Mesendoderm (in vitro differentiated cells): Measurements from ENCODE around the gene ZNF853.

ENCODE experiments used
- DNase-seq: peaks from one replicate; pipeline ENCODE4 v3.0.0; 2013
- H2AK5ac ChIP-seq: 2 replicates; pipeline ENCODE4 v1.6.1; 2013; ENCODE audit warnings: low read length, inconsistent platforms
- H2BK120ac ChIP-seq: 2 replicates; pipeline ENCODE4 v1.6.1; 2013; ENCODE audit warnings: low read depth, mild to moderate bottlenecking, low read length, moderate library complexity, mixed read lengths
- H2BK15ac ChIP-seq: replicated peaks from 2 replicates; pipeline ENCODE4 v1.6.1; 2013; ENCODE audit warnings: low read depth, mild to moderate bottlenecking, moderate library complexity
- H2BK5ac ChIP-seq: 2 replicates; pipeline ENCODE4 v1.6.1; 2013; ENCODE audit warnings: low read length, inconsistent platforms
- H3K18ac ChIP-seq: 2 replicates; pipeline ENCODE4 v1.6.1; 2013; ENCODE audit warnings: mild to moderate bottlenecking, low read length, mixed read lengths
- H3K23ac ChIP-seq: one replicate; pipeline ENCODE4 v1.6.1; 2013; ENCODE audit warnings: low read length
- H3K27ac ChIP-seq: 2 replicates; pipeline ENCODE4 v1.5.1; 2013; ENCODE audit warnings: low read depth, mild to moderate bottlenecking, inconsistent platforms, low read length, moderate library complexity
- H3K27me3 ChIP-seq: 2 replicates; pipeline ENCODE4 v1.6.1; 2013; ENCODE audit warnings: low read length, control low read depth, mild to moderate bottlenecking, inconsistent platforms; ENCODE audit not compliant: insufficient read depth, poor library complexity
- H3K36me3 ChIP-seq: 2 replicates; pipeline ENCODE4 v1.6.1; 2013; ENCODE audit warnings: low read length, inconsistent platforms; ENCODE audit not compliant: control insufficient read depth, insufficient read depth
- H3K4ac ChIP-seq: one replicate; pipeline ENCODE4 v1.6.1; 2013; ENCODE audit warnings: low read depth, mild to moderate bottlenecking, low read length, moderate library complexity
- H3K4me1 ChIP-seq: 2 replicates; pipeline ENCODE4 v1.6.1; 2013; ENCODE audit warnings: low read depth, low read length, inconsistent platforms; ENCODE audit not compliant: control insufficient read depth
- H3K4me2 ChIP-seq: 2 replicates; pipeline ENCODE4 v1.6.1; 2013; ENCODE audit warnings: low read length
- H3K4me3 ChIP-seq: 2 replicates; pipeline ENCODE4 v1.5.1; 2013; ENCODE audit warnings: mild to moderate bottlenecking, low read length
- H3K56ac ChIP-seq: one replicate; pipeline ENCODE4 v1.6.1; 2013; ENCODE audit warnings: low read length
- H3K79me1 ChIP-seq: 2 replicates; pipeline ENCODE4 v1.6.1; 2013; ENCODE audit warnings: low read length, inconsistent platforms
- H3K79me2 ChIP-seq: 2 replicates; pipeline ENCODE4 v1.6.1; 2013; ENCODE audit warnings: mild to moderate bottlenecking, low read length; ENCODE audit not compliant: control insufficient read depth, insufficient read depth
- H3K9ac ChIP-seq: 2 replicates; pipeline ENCODE4 v1.6.1; 2013; ENCODE audit warnings: low read length, inconsistent platforms
- H4K5ac ChIP-seq: one replicate; pipeline ENCODE4 v1.6.1; 2013; ENCODE audit warnings: low read length
- H4K8ac ChIP-seq: one replicate; pipeline ENCODE4 v1.6.1; 2013; ENCODE audit warnings: low read depth, mild to moderate bottlenecking, control low read depth, low read length, moderate library complexity
- WGBS: extraction: QIAGEN DNeasy Blood & Tissue Kit; methylation state at CpG from one replicate; pipeline ENCODE4 v1.1.7; 2013; ENCODE audit warnings: low lambda C conversion rate, missing lambda C conversion rate; ENCODE audit not compliant: insufficient coverage; ENCODE audit errors: extremely low coverage; 5-methylcytosine and 5-hydroxymethylcytosine counted together

ZNF853 gene

DNA sequence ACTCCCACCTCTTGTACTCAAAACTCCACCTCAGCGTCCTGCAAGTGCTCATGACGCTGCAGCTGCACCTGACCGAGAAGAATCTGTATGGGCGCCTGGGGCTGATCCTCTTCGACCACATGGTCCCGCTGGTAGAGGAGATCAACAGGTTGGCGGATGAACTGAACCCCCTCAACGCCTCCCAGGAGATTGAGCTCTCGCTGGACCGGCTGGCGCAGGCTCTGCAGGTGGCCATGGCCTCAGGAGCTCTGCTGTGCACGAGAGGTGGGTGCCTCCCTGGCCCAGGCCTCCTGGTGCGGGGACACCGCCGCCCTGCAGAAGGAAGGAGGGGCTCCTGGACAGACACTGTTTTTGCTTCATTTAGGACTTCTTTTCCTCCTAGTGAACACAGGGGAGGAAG lies 15.3 kb upstream of the ZNF853 start:
- H3K79me1 ChIP-seq: no peaks in the 10 kb centered on the region
- no peak overlapping the region for H3K4me2 ChIP-seq
- no peaks in the 10 kb centered on the region for H3K27me3 ChIP-seq
- H3K56ac ChIP-seq: no peak overlapping the region
- no peak overlapping the region for H4K8ac ChIP-seq
- H2BK120ac ChIP-seq: no peak overlapping the region
- no peak overlapping the region for H3K4ac ChIP-seq
- no peak overlapping the region for H3K27ac ChIP-seq
- no CpG with 5 or more reads among the region's 15 CpGs for WGBS
- no peaks in the 10 kb centered on the region for H3K4me1 ChIP-seq
- no peak overlapping the region for H2BK15ac ChIP-seq
- no peak overlapping the region for H2BK5ac ChIP-seq
- DNase-seq: no peak
- H3K36me3 ChIP-seq: peaks cover 7% of the 10 kb centered on the region
- no peak overlapping the region for H3K4me3 ChIP-seq
- no peaks in the 10 kb centered on the region for H3K79me2 ChIP-seq
- no peak overlapping the region for H3K18ac ChIP-seq
- H4K5ac ChIP-seq: no peak overlapping the region
- no peak overlapping the region for H3K23ac ChIP-seq
- no peak overlapping the region for H3K9ac ChIP-seq
- no peak overlapping the region for H2AK5ac ChIP-seq

- Histone ChIP-seq H3K79me2 (no peaks in the 10 kb centered on the region), H2BK15ac (no peak overlapping the region), H2BK5ac (no peak overlapping the region), H3K18ac (no peak overlapping the region), H2AK5ac (no peak overlapping the region), H3K36me3 (peaks cover 3% of the 10 kb centered on the region), H3K27me3 (no peaks in the 10 kb centered on the region), H3K56ac (no peak overlapping the region), H3K4me3 (no peak overlapping the region), H3K9ac (no peak overlapping the region), H3K4me1 (no peaks in the 10 kb centered on the region), H3K4me2 (no peak overlapping the region), H4K5ac (no peak overlapping the region), H3K4ac (no peak overlapping the region), H3K27ac (no peak overlapping the region), H4K8ac (no peak overlapping the region), H3K23ac (no peak overlapping the region), H2BK120ac (no peak overlapping the region), H3K79me1 (no peaks in the 10 kb centered on the region)
- no peak for DNase-seq
- WGBS: no CpG with 5 or more reads among the region's 10 CpGs
Measured at GRCh38 chr7:6604458-6604857, 11.0 kb upstream of the ZNF853 start.

- H3K4me2 ChIP-seq: no peak overlapping the region
- no peak overlapping the region for H3K9ac ChIP-seq
- H3K79me2 ChIP-seq: no peaks in the 10 kb centered on the region
- H2AK5ac ChIP-seq: no peak overlapping the region
- no peak overlapping the region for H3K23ac ChIP-seq
- no peak for DNase-seq
- no peak overlapping the region for H2BK5ac ChIP-seq
- no peaks in the 10 kb centered on the region for H3K79me1 ChIP-seq
- H3K4ac ChIP-seq: no peak overlapping the region
- no peaks in the 10 kb centered on the region for H3K27me3 ChIP-seq
- H4K5ac ChIP-seq: no peak overlapping the region
- no peak overlapping the region for H3K4me3 ChIP-seq
- no peak overlapping the region for H2BK120ac ChIP-seq
- WGBS: no CpG with 5 or more reads among the region's 36 CpGs
- H3K4me1 ChIP-seq: no peaks in the 10 kb centered on the region
- H3K56ac ChIP-seq: no peak overlapping the region
- H4K8ac ChIP-seq: no peak overlapping the region
- H3K36me3 ChIP-seq: peaks cover 3% of the 10 kb centered on the region
- H2BK15ac ChIP-seq: no peak overlapping the region
- no peak overlapping the region for H3K18ac ChIP-seq
- no peak overlapping the region for H3K27ac ChIP-seq
Measured at GRCh38 chr7:6606866-6607583, 8.4 kb upstream of the ZNF853 start.

- Histone ChIP-seq H3K27ac (no peak overlapping the region), H4K8ac (no peak overlapping the region), H3K23ac (no peak overlapping the region), H3K56ac (no peak overlapping the region), H3K4me2 (no peak overlapping the region), H3K4me1 (no peaks in the 10 kb centered on the region), H2BK5ac (no peak overlapping the region), H3K4ac (no peak overlapping the region), H3K36me3 (peaks cover 3% of the 10 kb centered on the region), H3K27me3 (no peaks in the 10 kb centered on the region), H3K18ac (no peak overlapping the region), H4K5ac (no peak overlapping the region), H2AK5ac (no peak overlapping the region), H3K4me3 (no peak overlapping the region), H3K79me2 (no peaks in the 10 kb centered on the region), H2BK120ac (no peak overlapping the region), H3K9ac (no peak overlapping the region), H3K79me1 (no peaks in the 10 kb centered on the region), H2BK15ac (no peak overlapping the region)
- no peak for DNase-seq
- WGBS: no CpG with 5 or more reads among the region's 38 CpGs
Measured at GRCh38 chr7:6607651-6608051, 7.8 kb upstream of the ZNF853 start.

GRCh38 chr7:6608081-6608480 lies 7.3 kb upstream of the ZNF853 start:
- Histone ChIP-seq H2BK5ac (no peak overlapping the region), H3K9ac (no peak overlapping the region), H3K79me2 (no peaks in the 10 kb centered on the region), H3K4me2 (no peak overlapping the region), H3K23ac (no peak overlapping the region), H3K4me3 (no peak overlapping the region), H3K56ac (no peak overlapping the region), H4K8ac (no peak overlapping the region), H4K5ac (no peak overlapping the region), H3K18ac (no peak overlapping the region), H3K27me3 (no peaks in the 10 kb centered on the region), H3K36me3 (peaks cover 3% of the 10 kb centered on the region), H3K4me1 (no peaks in the 10 kb centered on the region), H3K4ac (no peak overlapping the region), H3K27ac (no peak overlapping the region), H2BK120ac (no peak overlapping the region), H2AK5ac (no peak overlapping the region), H3K79me1 (no peaks in the 10 kb centered on the region), H2BK15ac (no peak overlapping the region)
- WGBS: no CpG with 5 or more reads among the region's 27 CpGs
- DNase-seq: no peak

DNA sequence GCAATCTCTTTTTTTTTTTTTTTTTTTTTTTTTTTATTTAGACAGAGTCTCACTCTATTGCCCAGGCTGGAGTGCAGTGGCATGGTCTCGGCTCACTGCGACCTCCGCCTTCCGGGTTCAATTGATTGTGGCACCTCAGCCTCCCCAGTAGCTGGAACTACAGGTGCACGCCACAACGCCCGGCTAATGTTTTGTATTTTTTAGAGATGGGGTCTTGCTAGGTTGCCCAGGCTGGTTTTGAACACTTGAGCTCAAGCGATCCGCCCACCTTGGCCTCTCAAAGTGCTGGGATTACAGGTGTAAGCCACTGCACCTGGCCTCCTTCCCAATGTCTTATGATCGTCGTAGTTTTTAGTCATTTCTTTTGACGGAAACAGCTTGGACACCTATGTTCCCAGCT lies 6.6 kb upstream of the ZNF853 start:
- Histone ChIP-seq H3K79me1 (no peaks in the 10 kb centered on the region), H3K36me3 (peaks cover 3% of the 10 kb centered on the region), H3K56ac (no peak overlapping the region), H4K5ac (no peak overlapping the region), H2AK5ac (no peak overlapping the region), H3K4ac (no peak overlapping the region), H3K4me1 (peaks cover 2% of the 10 kb centered on the region), H2BK15ac (no peak overlapping the region), H3K9ac (no peak overlapping the region), H3K27ac (no peak overlapping the region), H3K4me3 (no peak overlapping the region), H2BK5ac (no peak overlapping the region), H3K4me2 (no peak overlapping the region), H4K8ac (no peak overlapping the region), H3K18ac (no peak overlapping the region), H3K79me2 (no peaks in the 10 kb centered on the region), H3K27me3 (no peaks in the 10 kb centered on the region), H2BK120ac (no peak overlapping the region), H3K23ac (no peak overlapping the region)
- no peak for DNase-seq
- WGBS: no CpG with 5 or more reads among the region's 12 CpGs
